Stimulated activated effector memory CD8-positive, alpha-beta T cell treated with anti-CD3 and anti-CD28 coated beads, Interleukin-12 subunit alpha, Interleukin-12 subunit beta, amount 100 ng/mL, for 72 hours (primary cell): ENCODE data around the gene P2RX4.
"Not testable (repeated sequence)": the region's sequence is repeated elsewhere in the genome, so short reads cannot be mapped to it uniquely, and the experiment has no call there.

Source experiments
- ATAC-seq: fragments of 150-1000 bp; cut with Tn5 transposase; 2 replicates; pipeline ENCODE4 v1.10.0; 2021
- DNase-seq, 2 donors: peaks; one replicate each; pipeline ENCODE4 v3.0.0; 2021 to 2022; ENCODE audit warnings: low spot score in 2 of 2
- H3K27ac Mint-ChIP-seq: one replicate; pipeline ENCODE4 v1.8.0; 2022; ENCODE audit warnings: mild to moderate bottlenecking, mixed read lengths
- H3K36me3 Mint-ChIP-seq: one replicate; pipeline ENCODE4 v1.8.0; 2022; ENCODE audit warnings: mild to moderate bottlenecking, mixed read lengths
- H3K4me1 Mint-ChIP-seq: one replicate; pipeline ENCODE4 v1.8.0; 2022; ENCODE audit warnings: mixed read lengths
- H3K4me3 Mint-ChIP-seq: one replicate; pipeline ENCODE4 v1.8.0; 2022; ENCODE audit warnings: mild to moderate bottlenecking, mixed read lengths
- H3K9me3 Mint-ChIP-seq: one replicate; pipeline ENCODE4 v1.8.0; 2022; ENCODE audit warnings: mixed read lengths

The P2RX4 gene

DNA sequence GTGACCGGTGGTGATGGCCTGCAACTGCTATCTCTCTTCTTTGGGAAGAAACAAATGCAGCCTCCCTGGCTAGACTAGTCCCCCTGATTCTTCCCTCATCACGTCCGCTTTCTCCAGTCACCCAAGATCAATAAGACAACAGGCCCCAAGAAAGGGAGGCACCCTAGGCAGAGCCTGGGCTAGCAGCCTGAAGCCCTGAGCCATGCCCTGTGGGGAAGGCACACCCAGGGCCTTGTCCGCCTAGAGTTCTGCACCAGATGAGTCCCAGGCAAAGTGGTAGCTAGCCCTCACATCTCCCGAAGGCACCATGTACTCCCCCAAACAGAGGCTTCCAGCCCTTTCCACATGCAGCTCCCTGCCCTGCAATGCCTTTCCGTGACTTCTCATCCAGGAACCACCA is 51.5 kb downstream of the P2RX4 start:
- H3K27ac Mint-ChIP-seq = peak overlapping the region; percentile 78
- no peak for DNase-seq
- no peak for ATAC-seq
- no peak overlapping the region for H3K4me3 Mint-ChIP-seq
- H3K4me1 Mint-ChIP-seq = no peaks in the 10 kb centered on the region
- no peaks in the 10 kb centered on the region for H3K9me3 Mint-ChIP-seq
- peaks cover 94% of the 10 kb centered on the region for H3K36me3 Mint-ChIP-seq

DNA sequence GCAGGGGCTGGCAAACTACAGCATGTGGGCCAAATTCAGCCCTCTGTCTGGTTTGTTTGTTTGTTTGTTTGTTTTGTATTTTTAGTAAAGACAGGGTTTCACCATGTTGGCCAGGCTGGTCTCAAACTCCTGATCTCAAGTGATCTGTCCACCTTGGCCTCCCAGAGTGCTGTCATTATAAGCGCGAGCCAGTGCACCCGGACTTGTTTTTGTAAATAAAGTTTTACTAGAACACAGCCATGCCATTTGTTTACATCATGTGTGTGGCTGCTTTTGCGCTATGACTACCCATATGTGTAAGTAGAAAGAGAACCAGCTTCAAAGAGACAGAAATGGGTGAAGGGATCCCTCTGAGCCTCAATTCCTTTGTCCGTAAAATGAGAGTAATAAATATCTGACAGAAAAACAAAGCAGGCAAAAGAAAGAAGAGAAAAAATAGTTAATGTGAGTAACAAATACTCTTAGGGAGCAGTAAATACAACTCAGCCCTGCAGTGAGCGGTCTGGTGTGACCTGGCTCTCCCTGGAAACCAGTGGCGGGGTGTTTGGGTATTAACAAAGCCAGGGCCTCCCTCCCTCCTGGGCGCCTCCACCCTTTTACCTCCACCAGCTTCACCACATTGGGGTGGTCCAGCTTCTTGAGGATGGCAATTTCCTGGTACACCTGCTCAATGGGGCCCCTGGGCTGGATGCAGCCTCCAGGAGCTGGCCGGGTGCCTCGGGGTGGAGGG is 53.4 kb downstream of the P2RX4 start:
- Mint-ChIP-seq H3K9me3 (no peaks in the 10 kb centered on the region), H3K36me3 (peaks cover 92% of the 10 kb centered on the region), H3K4me3 (no peak overlapping the region)

GRCh38 chr12:121264135-121264534 is 54.2 kb downstream of the P2RX4 start:
- ATAC-seq (no peak), DNase-seq (no peak)
- no peaks in the 10 kb centered on the region for H3K9me3 Mint-ChIP-seq
- no peak overlapping the region for H3K4me3 Mint-ChIP-seq
- H3K27ac Mint-ChIP-seq = no peak overlapping the region
- peaks cover 92% of the 10 kb centered on the region for H3K36me3 Mint-ChIP-seq
- no peaks in the 10 kb centered on the region for H3K4me1 Mint-ChIP-seq

More for the DNA sequence above, 53.4 kb downstream of the P2RX4 start:
- no peak for DNase-seq
- H3K27ac Mint-ChIP-seq = peak overlapping the region; percentile 48
- no peaks in the 10 kb centered on the region for H3K4me1 Mint-ChIP-seq
- no peak for ATAC-seq

DNA sequence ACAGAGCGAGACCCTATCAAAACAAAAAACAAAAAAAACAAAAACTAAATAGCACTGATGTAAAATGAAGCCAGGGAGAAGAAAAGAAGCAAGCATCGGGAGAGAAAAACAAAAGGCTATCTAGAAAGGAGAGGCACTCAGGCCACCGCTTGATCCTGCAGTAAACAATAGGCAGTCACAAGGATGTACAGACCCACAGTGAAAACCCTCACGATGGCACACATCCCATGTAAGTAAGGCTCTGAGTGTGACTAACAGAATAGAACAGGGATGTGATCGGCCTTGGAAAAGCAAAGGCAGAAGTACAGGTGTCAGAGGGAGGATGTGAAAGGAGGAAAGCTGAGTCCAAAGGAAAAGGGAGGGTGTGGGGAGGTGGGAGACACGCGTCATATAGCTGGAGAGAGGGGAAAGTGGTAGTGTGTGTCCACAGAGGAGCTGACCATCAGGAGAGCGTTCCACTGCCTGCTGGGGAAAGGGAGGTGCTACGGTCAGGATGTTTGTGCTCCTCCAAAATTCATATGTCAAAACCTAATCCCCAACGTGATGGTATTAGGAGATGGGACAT is 55.1 kb downstream of the P2RX4 start:
- Mint-ChIP-seq H3K27ac (peak overlapping the region; percentile 46), H3K4me3 (no peak overlapping the region), H3K36me3 (peaks cover 89% of the 10 kb centered on the region), H3K4me1 (no peaks in the 10 kb centered on the region), H3K9me3 (no peaks in the 10 kb centered on the region)
- no peak for ATAC-seq
- no peak for DNase-seq

DNA sequence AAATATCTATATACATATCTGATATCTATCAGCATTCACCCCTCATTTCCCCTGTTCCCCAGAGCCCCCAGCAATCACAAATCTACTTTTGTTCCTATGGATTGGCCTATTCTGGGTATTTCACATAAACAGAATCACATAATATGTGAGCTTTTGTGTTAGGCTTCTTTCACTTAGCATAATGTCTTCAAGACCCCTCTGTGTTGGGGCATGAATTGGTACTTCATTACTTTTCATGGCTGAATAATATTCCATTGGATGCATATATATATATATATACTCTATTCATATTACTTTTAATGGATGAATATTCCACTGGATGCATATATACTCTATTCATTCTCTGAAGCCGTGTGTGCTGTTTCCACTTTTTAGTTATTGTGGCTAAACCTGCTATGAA is 57.9 kb downstream of the P2RX4 start:
- no peaks in the 10 kb centered on the region for H3K9me3 Mint-ChIP-seq
- no peak for DNase-seq
- peaks cover 2% of the 10 kb centered on the region for H3K4me1 Mint-ChIP-seq
- H3K4me3 Mint-ChIP-seq = no peak overlapping the region
- no peak overlapping the region for H3K27ac Mint-ChIP-seq
- peaks cover 73% of the 10 kb centered on the region for H3K36me3 Mint-ChIP-seq
- ATAC-seq = no peak

DNA sequence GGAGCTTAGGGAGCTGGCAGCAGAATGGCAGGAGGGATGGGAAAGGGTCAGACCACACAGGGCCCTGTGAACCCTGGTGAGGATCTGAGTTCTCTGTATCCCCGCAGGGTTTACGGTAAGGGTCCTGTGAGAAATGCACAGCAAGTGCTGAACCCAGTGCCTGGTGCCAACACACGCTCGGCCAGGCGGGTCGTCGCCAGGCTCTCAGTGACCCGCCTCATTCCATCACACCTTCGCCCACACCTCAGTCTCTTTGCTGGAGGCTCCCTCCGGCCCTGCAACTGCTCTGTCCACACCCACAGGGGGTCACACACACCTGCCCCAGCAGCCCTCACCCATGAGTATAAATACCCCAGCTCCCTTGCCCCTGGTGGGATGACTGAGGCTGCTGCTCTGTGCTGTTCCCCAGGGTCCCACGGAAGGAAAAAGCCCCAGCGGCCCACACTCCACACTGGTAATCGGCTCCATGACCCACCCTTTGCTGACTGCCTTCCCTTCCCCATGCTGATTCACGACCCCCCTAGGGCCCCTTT is 63.5 kb downstream of the P2RX4 start:
- DNase-seq (no peak), ATAC-seq (no peak)
- no peak overlapping the region for H3K4me3 Mint-ChIP-seq
- peaks cover 57% of the 10 kb centered on the region for H3K36me3 Mint-ChIP-seq
- H3K9me3 Mint-ChIP-seq = no peaks in the 10 kb centered on the region
- H3K27ac Mint-ChIP-seq = peak overlapping the region; percentile 2
- peaks cover 13% of the 10 kb centered on the region for H3K4me1 Mint-ChIP-seq

DNA sequence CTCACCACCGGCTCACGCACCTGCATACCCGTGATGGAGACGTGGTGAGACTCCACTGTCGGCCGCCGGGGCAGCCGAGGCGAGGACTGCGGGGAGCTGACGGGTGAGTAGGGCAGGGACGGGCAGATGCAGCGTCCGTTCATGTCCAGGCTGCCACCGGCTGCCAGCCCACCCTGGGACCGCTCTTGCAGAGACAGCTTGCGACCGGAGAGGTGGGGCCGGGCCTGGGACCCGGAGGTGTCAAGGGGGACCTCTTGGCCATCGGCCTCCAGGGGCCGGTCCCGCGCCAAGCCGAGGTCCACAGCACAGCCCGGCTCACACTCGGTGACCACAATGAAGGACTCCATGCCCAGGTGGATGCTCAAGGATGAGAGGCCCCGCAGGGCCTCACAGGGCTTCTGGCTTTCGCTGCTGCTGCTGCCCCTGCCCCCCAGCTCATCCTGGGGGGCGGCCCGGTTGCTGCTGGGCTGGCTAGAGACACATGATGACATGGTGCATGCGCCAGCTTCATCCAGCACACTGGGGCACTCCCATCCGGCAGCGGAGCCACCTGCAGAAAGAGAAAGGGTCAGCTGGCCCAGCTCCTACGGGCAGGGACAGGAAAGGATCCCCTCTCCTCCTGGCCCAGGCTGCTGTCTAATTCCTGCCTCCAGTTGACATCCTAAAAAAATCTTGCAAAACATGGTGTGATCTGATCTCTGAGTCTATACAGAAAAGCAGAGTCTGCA is 64.3 kb downstream of the P2RX4 start:
- DNase-seq = no peak
- Mint-ChIP-seq H3K4me1 (peaks cover 13% of the 10 kb centered on the region), H3K4me3 (no peak overlapping the region), H3K9me3 (no peaks in the 10 kb centered on the region), H3K36me3 (peaks cover 49% of the 10 kb centered on the region), H3K27ac (no peak overlapping the region)
- ATAC-seq = no peak

DNA sequence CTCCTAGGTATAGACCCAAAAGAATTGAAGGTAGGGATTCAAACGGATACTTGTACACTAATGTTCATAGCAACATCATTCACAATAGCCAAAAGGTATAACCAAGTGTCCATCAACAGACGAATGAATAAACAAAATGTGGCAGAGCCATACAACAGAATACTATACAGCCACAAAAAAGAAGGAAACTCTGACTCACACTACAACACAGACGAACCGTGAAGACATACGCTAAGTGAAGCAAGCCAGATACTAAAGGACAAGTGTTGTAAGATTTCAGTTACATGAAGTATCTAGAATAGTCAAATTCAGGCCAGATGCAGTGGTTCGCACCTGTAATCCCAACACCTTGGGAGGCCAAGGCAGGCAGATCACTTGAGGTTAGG is 67.4 kb downstream of the P2RX4 start:
- peaks cover 37% of the 10 kb centered on the region for H3K36me3 Mint-ChIP-seq
- DNase-seq (no peak), ATAC-seq (peak; percentile 11)
- H3K4me1 Mint-ChIP-seq = peaks cover 19% of the 10 kb centered on the region
- H3K27ac Mint-ChIP-seq = peak overlapping the region; percentile 43
- no peaks in the 10 kb centered on the region for H3K9me3 Mint-ChIP-seq
- H3K4me3 Mint-ChIP-seq = no peak overlapping the region

- no peak for ATAC-seq
- no peak overlapping the region for H3K4me3 Mint-ChIP-seq
- H3K9me3 Mint-ChIP-seq = no peaks in the 10 kb centered on the region
- peak overlapping the region; percentile 37 for H3K27ac Mint-ChIP-seq
- no peak for DNase-seq
- H3K4me1 Mint-ChIP-seq = peaks cover 13% of the 10 kb centered on the region
- H3K36me3 Mint-ChIP-seq = peaks cover 36% of the 10 kb centered on the region
Observed at GRCh38 chr12:121278169-121279070, 68.5 kb downstream of the P2RX4 start.

GRCh38 chr12:121279071-121279375 is 69.1 kb downstream of the P2RX4 start:
- Mint-ChIP-seq H3K4me3 (no peak overlapping the region), H3K4me1 (peaks cover 13% of the 10 kb centered on the region), H3K36me3 (peaks cover 30% of the 10 kb centered on the region), H3K9me3 (no peaks in the 10 kb centered on the region), H3K27ac (peak overlapping the region; percentile 37)
- DNase-seq = no peak
- ATAC-seq = no peak

DNA sequence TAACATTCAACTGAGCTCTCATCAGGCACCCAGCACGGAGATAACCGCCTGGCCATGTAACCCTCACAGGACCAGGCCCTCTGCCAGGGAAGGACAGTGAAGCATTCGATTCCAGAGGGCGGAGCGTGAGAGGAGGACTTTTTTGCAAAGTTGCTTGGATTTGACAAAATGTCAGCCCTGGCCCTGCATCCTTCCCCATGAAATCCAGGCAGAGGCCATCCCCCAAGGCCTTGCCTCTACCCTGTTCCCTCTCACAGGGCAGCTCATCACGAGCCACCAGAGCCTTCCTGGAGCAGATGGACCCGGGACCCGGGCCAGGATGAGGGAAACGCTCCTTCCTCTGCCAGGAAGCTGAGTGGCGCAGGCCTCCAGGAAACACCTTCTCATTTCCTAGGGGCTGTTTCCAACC is 69.6 kb downstream of the P2RX4 start:
- peaks cover 27% of the 10 kb centered on the region for H3K36me3 Mint-ChIP-seq
- H3K4me3 Mint-ChIP-seq = no peak overlapping the region
- no peak overlapping the region for H3K27ac Mint-ChIP-seq
- peaks cover 13% of the 10 kb centered on the region for H3K4me1 Mint-ChIP-seq
- DNase-seq (no peak), ATAC-seq (no peak)
- no peaks in the 10 kb centered on the region for H3K9me3 Mint-ChIP-seq

DNA sequence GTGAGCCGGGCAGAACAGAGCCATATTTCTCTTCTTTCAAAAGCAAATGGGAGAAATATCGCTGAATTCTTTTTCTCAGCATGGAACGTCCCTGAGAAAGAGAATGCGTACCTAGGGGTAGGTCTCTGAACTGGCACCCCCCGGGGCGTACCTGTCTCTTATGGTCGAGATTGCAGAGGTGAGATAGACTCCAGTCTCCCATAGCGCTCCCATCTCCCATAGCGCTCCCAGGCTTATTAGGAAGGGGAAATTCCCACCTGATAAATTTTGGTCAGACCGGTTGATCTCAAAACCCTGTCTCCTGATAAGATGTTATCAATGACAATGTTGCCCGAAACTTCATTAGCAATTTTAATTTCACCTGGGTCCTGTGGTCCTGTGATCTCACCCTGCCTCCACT is 70.6 kb downstream of the P2RX4 start:
- Mint-ChIP-seq H3K4me1 (peaks cover 13% of the 10 kb centered on the region), H3K36me3 (peaks cover 17% of the 10 kb centered on the region)
- DNase-seq, H3K27ac Mint-ChIP-seq, H3K9me3 Mint-ChIP-seq, H3K4me3 Mint-ChIP-seq, ATAC-seq: not testable (repeated sequence)

DNA sequence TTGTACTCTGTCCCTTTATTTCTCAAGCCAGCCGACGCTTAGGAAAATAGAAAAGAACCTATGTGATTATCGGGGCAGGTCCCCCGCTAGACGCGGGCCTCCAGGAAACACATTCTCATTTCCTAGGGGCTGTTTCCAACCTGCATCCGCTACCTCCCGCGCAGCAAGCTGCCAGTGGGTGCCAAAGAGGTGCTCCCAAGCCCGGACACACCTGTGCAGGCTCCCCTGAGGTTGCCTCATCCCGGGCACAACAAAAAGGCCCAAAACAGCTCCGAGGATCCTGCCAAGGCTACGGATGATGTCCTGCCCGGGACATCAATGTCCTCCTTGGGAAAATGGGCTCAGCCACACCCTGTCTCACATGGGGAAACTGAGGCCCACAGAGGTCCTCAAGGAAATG is 71.2 kb downstream of the P2RX4 start:
- ATAC-seq, H3K4me3 Mint-ChIP-seq, H3K9me3 Mint-ChIP-seq, DNase-seq, H3K27ac Mint-ChIP-seq: not testable (repeated sequence)
- Mint-ChIP-seq H3K4me1 (peaks cover 13% of the 10 kb centered on the region), H3K36me3 (peaks cover 12% of the 10 kb centered on the region)

DNA sequence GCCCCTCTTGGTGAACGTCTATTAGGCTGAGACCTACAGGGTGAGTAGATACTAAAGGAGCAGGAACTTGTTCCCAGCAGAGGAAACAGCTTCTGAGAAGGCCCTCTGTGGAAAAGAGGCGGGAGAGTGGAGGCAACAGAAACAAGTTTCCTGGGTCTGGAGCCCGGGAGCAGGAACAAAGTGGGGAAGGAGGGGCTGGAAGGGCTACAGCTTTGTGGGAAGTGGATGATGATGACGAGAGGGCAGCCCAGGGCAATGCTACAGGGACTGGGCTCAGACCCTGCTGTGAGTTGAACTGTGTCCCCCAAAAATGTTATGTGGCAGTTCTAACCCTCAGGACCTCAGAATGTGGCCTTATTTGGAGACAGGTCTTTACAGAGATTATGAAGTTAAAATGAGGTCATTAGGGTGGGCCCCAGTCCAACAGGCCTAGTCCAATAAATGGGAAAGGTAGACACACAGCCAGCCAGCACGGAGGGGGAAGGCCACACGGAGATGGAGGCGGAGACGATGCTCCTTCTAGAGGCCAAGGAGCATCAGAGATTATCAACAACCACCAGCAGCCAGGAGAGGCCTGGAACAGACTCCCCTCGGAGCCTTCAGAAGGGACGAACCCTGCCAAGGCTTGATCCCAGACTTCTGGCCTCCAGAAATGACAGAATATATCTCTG is 72.3 kb downstream of the P2RX4 start:
- H3K4me3 Mint-ChIP-seq = no peak overlapping the region
- H3K27ac Mint-ChIP-seq = peak overlapping the region; percentile 60
- DNase-seq (no peak), ATAC-seq (no peak)
- peaks cover 11% of the 10 kb centered on the region for H3K36me3 Mint-ChIP-seq
- H3K9me3 Mint-ChIP-seq = no peaks in the 10 kb centered on the region
- peaks cover 9% of the 10 kb centered on the region for H3K4me1 Mint-ChIP-seq
